ENCODE results near the gene CDHR2. TPM values are rescaled to one million over a fixed set of nuclear protein-coding genes. Genes with fewer than 3 reads are reported as not detected.

The CDHR2 gene
- total and polyA plus RNA-seq, 2 of the 13 experiments (the other 11 are each of a cell fraction or from before 2014, with no cell fraction given): 17.9 to 20.9 TPM

DNA sequence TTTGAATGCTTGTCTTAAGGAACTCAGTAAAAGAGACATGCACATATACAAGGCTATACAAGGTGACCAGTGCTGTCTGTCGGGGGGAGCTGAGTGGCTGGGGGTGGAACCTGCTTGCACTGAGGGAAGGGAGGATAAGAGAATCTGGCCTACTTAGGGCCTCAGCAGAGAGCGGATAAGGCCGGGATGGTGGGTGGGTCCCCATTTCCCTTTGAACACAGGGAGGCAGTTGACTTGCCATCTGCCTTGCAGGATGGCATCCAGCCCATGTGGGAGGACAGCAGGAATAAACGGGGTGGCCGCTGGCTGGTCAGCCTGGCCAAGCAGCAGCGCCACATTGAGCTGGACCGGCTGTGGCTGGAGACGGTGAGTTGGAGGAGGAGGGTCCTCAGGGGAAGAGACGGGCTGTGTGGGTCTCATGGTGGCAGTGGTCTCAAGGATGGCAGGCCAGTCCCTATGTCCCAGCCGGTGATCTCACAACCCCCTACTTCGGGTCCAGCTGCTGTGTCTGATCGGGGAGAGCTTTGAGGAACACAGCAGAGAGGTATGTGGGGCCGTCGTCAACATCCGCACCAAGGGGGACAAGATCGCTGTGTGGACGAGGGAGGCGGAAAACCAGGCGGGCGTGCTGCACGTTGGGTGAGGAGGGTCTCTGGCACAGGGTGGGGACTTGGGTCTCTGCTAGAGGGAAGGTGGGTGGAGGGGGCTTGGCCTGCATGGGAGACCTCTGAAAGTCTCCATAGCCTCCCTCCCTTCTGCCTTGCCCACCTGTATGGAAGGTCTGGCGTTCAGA lies 95.9 kb downstream of the CDHR2 start (continued):
- TF ChIP-seq, protein P1, sequence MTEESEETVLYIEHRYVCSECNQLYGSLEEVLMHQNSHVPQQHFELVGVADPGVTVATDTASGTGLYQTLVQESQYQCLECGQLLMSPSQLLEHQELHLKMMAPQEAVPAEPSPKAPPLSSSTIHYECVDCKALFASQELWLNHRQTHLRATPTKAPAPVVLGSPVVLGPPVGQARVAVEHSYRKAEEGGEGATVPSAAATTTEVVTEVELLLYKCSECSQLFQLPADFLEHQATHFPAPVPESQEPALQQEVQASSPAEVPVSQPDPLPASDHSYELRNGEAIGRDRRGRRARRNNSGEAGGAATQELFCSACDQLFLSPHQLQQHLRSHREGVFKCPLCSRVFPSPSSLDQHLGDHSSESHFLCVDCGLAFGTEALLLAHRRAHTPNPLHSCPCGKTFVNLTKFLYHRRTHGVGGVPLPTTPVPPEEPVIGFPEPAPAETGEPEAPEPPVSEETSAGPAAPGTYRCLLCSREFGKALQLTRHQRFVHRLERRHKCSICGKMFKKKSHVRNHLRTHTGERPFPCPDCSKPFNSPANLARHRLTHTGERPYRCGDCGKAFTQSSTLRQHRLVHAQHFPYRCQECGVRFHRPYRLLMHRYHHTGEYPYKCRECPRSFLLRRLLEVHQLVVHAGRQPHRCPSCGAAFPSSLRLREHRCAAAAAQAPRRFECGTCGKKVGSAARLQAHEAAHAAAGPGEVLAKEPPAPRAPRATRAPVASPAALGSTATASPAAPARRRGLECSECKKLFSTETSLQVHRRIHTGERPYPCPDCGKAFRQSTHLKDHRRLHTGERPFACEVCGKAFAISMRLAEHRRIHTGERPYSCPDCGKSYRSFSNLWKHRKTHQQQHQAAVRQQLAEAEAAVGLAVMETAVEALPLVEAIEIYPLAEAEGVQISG (CRISPR knock-in tag; IDR thresholded peaks at IDR 0.05): no peak
- TF ChIP-seq ZNF432 (CRISPR knock-in tag; IDR thresholded peaks at IDR 0.05; ENCODE audit: borderline replicate concordance) (no peak), ZNF382 (CRISPR knock-in tag; IDR thresholded peaks at IDR 0.05; ENCODE audit: borderline replicate concordance) (no peak), KDM6A (CRISPR knock-in tag; IDR thresholded peaks at IDR 0.05; ENCODE audit: low read depth) (no peak), ARNTL (CRISPR knock-in tag; IDR thresholded peaks at IDR 0.05) (no peak), AHR (CRISPR knock-in tag; IDR thresholded peaks at IDR 0.05) (no peak)

Small RNAs within 50 kb of the gene (microRNA-seq; reads per million reads assigned to microRNA genes)
- gene MIR4281: not detected

Small RNAs within 50 kb of the gene (small RNA-seq; reads per million reads assigned to genes)
- gene MIR4281 (ENCODE audit: insufficient read depth in 2 of 3, insufficient read length in 3 of 3, low read depth in 2 of 3, low replicate concordance in 1 of 3) (0 reads per million in 3 experiments), gene RF00019 (ENCODE audit: insufficient read depth in 2 of 3, insufficient read length in 3 of 3, low read depth in 2 of 3, low replicate concordance in 1 of 3) (0 reads per million in 3 experiments), gene RN7SL684P (ENCODE audit: insufficient read depth in 2 of 3, insufficient read length in 3 of 3, low read depth in 2 of 3, low replicate concordance in 1 of 3) (0 reads per million in 3 experiments)

Other genes with a start within 250 kb of the CDHR2 start
- gene KIAA1191, start 187.6 kb upstream of the CDHR2 start, total RNA-seq (2016; rRNA removed; fragmentation: Illumina TruSeq; extraction: Trizol): 63.6 and 81.6 TPM in 2 replicates
- 103 and 115 TPM in 2 replicates for gene KIAA1191, start 187.6 kb upstream of the CDHR2 start, polyA plus RNA-seq (2011; rRNA removed)
- gene ARL10, start 183.9 kb upstream of the CDHR2 start, total RNA-seq (2016; rRNA removed; fragmentation: Illumina TruSeq; extraction: Trizol): 0.01 and 0.18 TPM in 2 replicates
- gene ARL10, start 183.9 kb upstream of the CDHR2 start, polyA plus RNA-seq (2011; rRNA removed): 0.22 and 0.50 TPM in 2 replicates
- gene NOP16, start 160.7 kb upstream of the CDHR2 start, total RNA-seq (2016; rRNA removed; fragmentation: Illumina TruSeq; extraction: Trizol): 48.4 and 58.4 TPM in 2 replicates
- gene NOP16, start 160.7 kb upstream of the CDHR2 start, polyA plus RNA-seq (2011; rRNA removed): 43.3 and 45.9 TPM in 2 replicates
- gene HIGD2A, start 160.6 kb upstream of the CDHR2 start, total RNA-seq (2016; rRNA removed; fragmentation: Illumina TruSeq; extraction: Trizol): 89.2 and 95.7 TPM in 2 replicates
- 146 TPM in 2 replicates for gene HIGD2A, start 160.6 kb upstream of the CDHR2 start, polyA plus RNA-seq (2011; rRNA removed)
- 30.7 and 33.8 TPM in 2 replicates for gene CLTB, start 132.8 kb upstream of the CDHR2 start, total RNA-seq (2016; rRNA removed; fragmentation: Illumina TruSeq; extraction: Trizol)
- gene CLTB, start 132.8 kb upstream of the CDHR2 start, polyA plus RNA-seq (2011; rRNA removed): 23.3 and 24.8 TPM in 2 replicates
- gene FAF2, start 101.0 kb upstream of the CDHR2 start, total RNA-seq (2016; rRNA removed; fragmentation: Illumina TruSeq; extraction: Trizol): 21.5 and 34.3 TPM in 2 replicates
- 24.6 and 27.8 TPM in 2 replicates for gene FAF2, start 101.0 kb upstream of the CDHR2 start, polyA plus RNA-seq (2011; rRNA removed)
- 5.1 and 9.2 TPM in 2 replicates for gene RNF44, start 11.9 kb upstream of the CDHR2 start, total RNA-seq (2016; rRNA removed; fragmentation: Illumina TruSeq; extraction: Trizol)
- gene RNF44, start 11.9 kb upstream of the CDHR2 start, polyA plus RNA-seq (2011; rRNA removed): 16.8 and 19.1 TPM in 2 replicates
- 2.0 and 2.1 TPM in 2 replicates for gene GPRIN1, start 60.8 kb downstream of the CDHR2 start, total RNA-seq (2016; rRNA removed; fragmentation: Illumina TruSeq; extraction: Trizol)
- gene GPRIN1, start 60.8 kb downstream of the CDHR2 start, polyA plus RNA-seq (2011; rRNA removed): 0.32 and 0.56 TPM in 2 replicates
- not detected in 2 replicates for gene SNCB, start 81.2 kb downstream of the CDHR2 start, total RNA-seq (2016; rRNA removed; fragmentation: Illumina TruSeq; extraction: Trizol)
- gene SNCB, start 81.2 kb downstream of the CDHR2 start, polyA plus RNA-seq (2011; rRNA removed): not detected in 2 replicates
- gene EIF4E1B, start 81.3 kb downstream of the CDHR2 start, total RNA-seq (2016; rRNA removed; fragmentation: Illumina TruSeq; extraction: Trizol): not detected in 2 replicates
- not detected in 2 replicates for gene EIF4E1B, start 81.3 kb downstream of the CDHR2 start, polyA plus RNA-seq (2011; rRNA removed)
- gene TSPAN17, start 98.1 kb downstream of the CDHR2 start, total RNA-seq (2016; rRNA removed; fragmentation: Illumina TruSeq; extraction: Trizol): 10.1 and 11.5 TPM in 2 replicates
- gene TSPAN17, start 98.1 kb downstream of the CDHR2 start, polyA plus RNA-seq (2011; rRNA removed): 15.0 and 20.0 TPM in 2 replicates

All from HepG2 (cell line).